ENCODE data around the gene PIM1. TPM values are rescaled to one million over a fixed set of nuclear protein-coding genes. Genes with fewer than 3 reads are reported as not detected.

Gene PIM1
- total RNA-seq, 1 donor from 2014 or later = 15.1 TPM

DNA sequence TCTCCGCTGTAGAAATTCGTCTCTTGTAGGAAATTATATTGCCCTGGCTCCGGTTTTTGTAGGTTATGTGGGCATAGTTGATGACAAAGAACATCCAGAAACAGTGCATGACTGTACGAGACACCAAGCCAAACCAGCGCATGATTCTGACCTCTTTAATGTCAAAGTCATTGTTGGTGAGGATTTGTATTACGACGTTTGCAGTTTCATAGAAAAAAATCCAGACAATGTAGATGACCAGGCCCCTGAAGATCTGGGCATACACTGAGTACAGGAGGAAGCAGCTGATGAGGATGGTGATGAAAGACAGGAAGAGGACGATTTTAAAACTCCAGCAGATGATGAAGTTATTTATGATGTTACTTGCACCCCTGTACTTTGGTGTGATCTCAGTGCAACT lies 48.6 kb downstream of the PIM1 start:
- Mint-ChIP-seq H3K27ac (ENCODE audit: unreplicated experiment) (no peak overlapping the region), H3K36me3 (ENCODE audit: low read depth) (no peaks in the 10 kb centered on the region), H3K9me3 (ENCODE audit: low read depth) (no peaks in the 10 kb centered on the region), H3K27me3 (ENCODE audit: low read depth) (no peaks in the 10 kb centered on the region), H3K4me3 (ENCODE audit: unreplicated experiment) (no peak overlapping the region), H3K4me1 (ENCODE audit: low read depth) (peaks cover 10% of the 10 kb centered on the region)
- TF ChIP-seq, protein P1, sequence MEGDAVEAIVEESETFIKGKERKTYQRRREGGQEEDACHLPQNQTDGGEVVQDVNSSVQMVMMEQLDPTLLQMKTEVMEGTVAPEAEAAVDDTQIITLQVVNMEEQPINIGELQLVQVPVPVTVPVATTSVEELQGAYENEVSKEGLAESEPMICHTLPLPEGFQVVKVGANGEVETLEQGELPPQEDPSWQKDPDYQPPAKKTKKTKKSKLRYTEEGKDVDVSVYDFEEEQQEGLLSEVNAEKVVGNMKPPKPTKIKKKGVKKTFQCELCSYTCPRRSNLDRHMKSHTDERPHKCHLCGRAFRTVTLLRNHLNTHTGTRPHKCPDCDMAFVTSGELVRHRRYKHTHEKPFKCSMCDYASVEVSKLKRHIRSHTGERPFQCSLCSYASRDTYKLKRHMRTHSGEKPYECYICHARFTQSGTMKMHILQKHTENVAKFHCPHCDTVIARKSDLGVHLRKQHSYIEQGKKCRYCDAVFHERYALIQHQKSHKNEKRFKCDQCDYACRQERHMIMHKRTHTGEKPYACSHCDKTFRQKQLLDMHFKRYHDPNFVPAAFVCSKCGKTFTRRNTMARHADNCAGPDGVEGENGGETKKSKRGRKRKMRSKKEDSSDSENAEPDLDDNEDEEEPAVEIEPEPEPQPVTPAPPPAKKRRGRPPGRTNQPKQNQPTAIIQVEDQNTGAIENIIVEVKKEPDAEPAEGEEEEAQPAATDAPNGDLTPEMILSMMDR (IDR thresholded peaks at IDR 0.05) = no peak
- DNase-seq (ENCODE audit: low spot score) = no peak

DNA sequence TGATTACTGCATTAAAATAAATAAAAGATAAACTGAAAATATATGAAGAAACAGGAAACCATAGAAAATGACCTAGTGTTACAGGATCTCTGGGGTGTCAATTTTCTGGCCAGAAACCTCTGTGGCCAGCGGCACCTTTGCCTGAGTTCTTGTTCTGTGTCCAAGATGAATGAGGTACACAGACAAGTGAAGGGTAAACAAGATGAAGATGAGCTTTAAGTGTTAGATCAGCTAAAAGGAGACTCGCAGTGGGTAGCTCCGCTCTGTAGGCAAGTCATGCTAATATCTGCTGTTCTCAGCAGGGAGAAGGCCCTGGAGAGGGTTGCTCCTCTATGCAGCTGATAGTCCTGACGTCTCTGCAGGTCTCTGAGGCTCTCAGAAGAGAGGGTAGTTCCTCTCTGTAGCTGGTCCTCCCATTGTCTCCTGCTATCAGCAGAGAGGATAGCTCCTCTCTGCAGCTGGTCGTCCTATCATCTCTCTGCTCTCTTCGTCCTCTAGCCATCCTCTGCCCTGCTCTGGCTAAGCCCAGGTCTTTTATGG lies 51.7 kb downstream of the PIM1 start:
- Mint-ChIP-seq H3K27ac (ENCODE audit: unreplicated experiment) (no peak overlapping the region), H3K9me3 (ENCODE audit: low read depth) (no peaks in the 10 kb centered on the region), H3K27me3 (ENCODE audit: low read depth) (no peaks in the 10 kb centered on the region), H3K4me3 (ENCODE audit: unreplicated experiment) (peak overlapping the region; percentile 70), H3K36me3 (ENCODE audit: low read depth) (no peaks in the 10 kb centered on the region), H3K4me1 (ENCODE audit: low read depth) (peaks cover 10% of the 10 kb centered on the region)
- TF ChIP-seq, protein P1 (IDR thresholded peaks at IDR 0.05) = no peak
- DNase-seq (ENCODE audit: low spot score) = no peak

DNA sequence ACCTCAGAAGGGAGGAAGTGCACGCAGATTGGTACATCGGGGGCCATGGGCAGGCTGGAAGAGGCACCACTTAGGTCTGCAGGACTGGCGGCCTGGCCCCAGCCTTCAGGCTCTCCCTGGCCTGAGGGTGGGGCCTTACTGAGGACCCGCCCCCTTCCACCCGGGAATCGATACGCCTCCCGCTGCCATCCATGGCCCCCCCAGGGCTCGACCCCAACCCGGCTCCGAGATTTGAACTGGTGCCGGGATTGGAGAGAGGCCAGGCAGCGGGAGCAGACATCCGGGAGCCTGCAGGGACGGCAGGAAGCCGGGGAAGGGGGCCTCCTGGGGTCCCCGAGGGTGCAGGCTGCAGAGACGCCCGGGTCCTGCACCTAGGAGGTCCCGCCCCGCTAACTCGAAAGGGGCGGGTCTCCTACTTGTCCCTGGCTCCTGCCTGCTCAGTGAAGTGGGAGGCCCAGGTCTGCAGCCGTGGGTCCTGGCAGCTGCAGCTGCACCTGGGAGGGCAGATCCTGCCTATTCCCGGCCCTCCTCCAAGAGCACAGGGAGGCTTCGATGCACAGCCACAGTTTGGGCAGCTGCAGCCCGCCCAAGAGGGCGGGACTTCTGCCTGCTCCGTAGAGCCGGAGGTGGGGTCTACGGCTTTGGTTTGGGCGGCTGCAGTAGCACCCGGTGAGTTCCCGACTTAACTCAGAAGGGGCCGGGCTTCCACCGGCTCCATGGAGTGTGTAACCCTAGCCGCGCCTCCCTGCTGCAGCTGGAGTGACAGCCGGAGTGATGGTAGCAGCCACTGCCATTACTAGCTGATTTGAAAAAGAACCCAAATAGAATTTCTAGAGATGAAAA lies 52.4 kb downstream of the PIM1 start:
- Mint-ChIP-seq H3K36me3 (ENCODE audit: low read depth) (no peaks in the 10 kb centered on the region), H3K27me3 (ENCODE audit: low read depth) (no peaks in the 10 kb centered on the region), H3K4me1 (ENCODE audit: low read depth) (peaks cover 10% of the 10 kb centered on the region), H3K9me3 (ENCODE audit: low read depth) (no peaks in the 10 kb centered on the region), H3K4me3 (ENCODE audit: unreplicated experiment) (peak overlapping the region; percentile 70), H3K27ac (ENCODE audit: unreplicated experiment) (peak overlapping the region; percentile 10)
- TF ChIP-seq, protein P1 (IDR thresholded peaks at IDR 0.05) = peak; percentile 21
- no peak for DNase-seq (ENCODE audit: low spot score)

DNA sequence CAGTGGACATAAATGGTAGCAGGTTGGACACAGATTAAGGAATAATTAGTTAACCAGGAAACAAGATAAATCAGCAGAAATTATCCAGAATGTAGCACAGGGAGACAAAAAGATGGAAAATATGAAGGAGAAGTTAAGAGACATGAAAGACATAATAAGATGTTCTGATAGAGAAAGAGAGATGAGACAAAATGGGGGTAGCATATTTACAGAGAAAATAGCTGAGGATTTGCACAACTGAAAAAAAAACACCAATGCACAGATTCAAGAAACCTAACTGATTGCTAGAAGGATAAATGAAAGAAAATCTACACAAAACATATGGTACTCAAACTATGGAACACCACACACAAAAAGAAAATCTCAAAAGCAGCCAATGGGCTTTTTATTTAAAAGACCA lies 53.0 kb downstream of the PIM1 start:
- Mint-ChIP-seq H3K27me3 (ENCODE audit: low read depth) (no peaks in the 10 kb centered on the region), H3K4me3 (ENCODE audit: unreplicated experiment) (peak overlapping the region; percentile 70), H3K9me3 (ENCODE audit: low read depth) (no peaks in the 10 kb centered on the region), H3K27ac (ENCODE audit: unreplicated experiment) (peak overlapping the region; percentile 10), H3K4me1 (ENCODE audit: low read depth) (peaks cover 10% of the 10 kb centered on the region), H3K36me3 (ENCODE audit: low read depth) (no peaks in the 10 kb centered on the region)
- DNase-seq (ENCODE audit: low spot score) = no peak
- TF ChIP-seq, protein P1 (IDR thresholded peaks at IDR 0.05) = no peak

Other genes starting within 250 kb of the PIM1 start
- 0.15 TPM in 1 of 3 replicates, not detected in the others for gene PI16, start 215.4 kb upstream of the PIM1 start, total RNA-seq
- gene MTCH1, start 184.0 kb upstream of the PIM1 start, total RNA-seq = 188 to 208 TPM (median 190 TPM) in 3 replicates
- gene FGD2, start 164.5 kb upstream of the PIM1 start, total RNA-seq = not detected in 3 replicates
- 10.9 to 11.5 TPM (median 10.9 TPM) in 3 replicates for gene TBC1D22B, start 87.6 kb downstream of the PIM1 start, total RNA-seq
- gene TMEM217, start 88.0 kb downstream of the PIM1 start, total RNA-seq = 1.8 to 4.5 TPM (median 4.0 TPM) in 3 replicates
- gene RNF8, start 183.8 kb downstream of the PIM1 start, total RNA-seq = 18.6 to 21.4 TPM (median 19.5 TPM) in 3 replicates

All from chondrocyte (in vitro differentiated cells).